IMR-90 (cell line): ENCODE results near the gene RNU6-1. TPM values are rescaled to one million over a fixed set of nuclear protein-coding genes. Genes with fewer than 3 reads are reported as not detected.

Experiments used
- ATAC-seq: fragments of 200-7000 bp; cut with Tn5 transposase; 2 replicates; pipeline ENCODE4 v1.9.1; 2020; ENCODE audit warnings: low read depth, mild to moderate bottlenecking, moderate library complexity
- BruUV-seq: library from RNA; stranded (reverse); fragments of 400-500 nt; replicated peaks from 2 replicates; lab custom pipeline; 2021; lab: Mats Ljungman, UMichigan
- CTCF ChIA-PET: fragments of 300-600 bp; formaldehyde crosslinking; extraction: SDS; loops from one replicate; lab custom pipeline; 2021; ENCODE audit warnings: antibody characterized with exemption; lab: Yijun Ruan, JAX
- POLR2A ChIA-PET: fragments of 300-600 bp; sonication (Branson Sonifier 250); formaldehyde crosslinking; loops from one replicate; lab custom pipeline; 2022; ENCODE audit warnings: antibody characterized with exemption; ENCODE audit not compliant: unreplicated experiment; lab: Charles Lee
- DNase-seq: peaks from one replicate; pipeline ENCODE4 v3.0.0; 2013
- H2AFZ ChIP-seq: replicated peaks from 2 replicates; pipeline ENCODE3; 2013; ENCODE audit warnings: low read length, mild to moderate bottlenecking; ENCODE audit not compliant: poor library complexity
- H2AK5ac ChIP-seq: 2 replicates; pipeline ENCODE4 v1.6.1; 2013; ENCODE audit warnings: low read depth, low read length, inconsistent platforms
- H2AK9ac ChIP-seq: replicated peaks from 2 replicates; pipeline ENCODE3; 2013; ENCODE audit warnings: mild to moderate bottlenecking, low read depth, low read length, moderate library complexity; ENCODE audit not compliant: poor library complexity
- H2BK120ac ChIP-seq: 2 replicates; pipeline ENCODE4 v1.6.1; 2013; ENCODE audit warnings: low read depth, low read length, inconsistent platforms
- H2BK15ac ChIP-seq: 3 replicates; pipeline ENCODE4 v1.6.1; 2013; ENCODE audit warnings: low read depth, low read length, inconsistent platforms
- H2BK20ac ChIP-seq: 2 replicates; pipeline ENCODE4 v1.6.1; 2013; ENCODE audit warnings: low read depth, mild to moderate bottlenecking, inconsistent platforms, low read length, moderate library complexity
- H2BK5ac ChIP-seq: 2 replicates; pipeline ENCODE4 v1.6.1; 2013; ENCODE audit warnings: mild to moderate bottlenecking, low read depth, low read length, inconsistent platforms; ENCODE audit not compliant: poor library complexity, severe bottlenecking
- H3K14ac ChIP-seq: replicated peaks from 2 replicates; pipeline ENCODE4 v1.6.1; 2013; ENCODE audit warnings: low read depth, low read length, inconsistent platforms
- H3K18ac ChIP-seq: 2 replicates; pipeline ENCODE4 v1.6.1; 2013; ENCODE audit warnings: low read depth, low read length, control low read depth
- H3K23ac ChIP-seq: 2 replicates; pipeline ENCODE4 v1.6.1; 2013; ENCODE audit warnings: low read depth, low read length, inconsistent platforms
- H3K27ac ChIP-seq: 2 replicates; pipeline ENCODE4 v1.5.1; 2013; ENCODE audit warnings: mild to moderate bottlenecking, control low read depth, low read length; ENCODE audit not compliant: insufficient read depth
- H3K27me3 ChIP-seq: 2 replicates; pipeline ENCODE4 v1.6.1; 2013; ENCODE audit warnings: low read length; ENCODE audit not compliant: control insufficient read depth, insufficient read depth
- H3K36me3 ChIP-seq: 2 replicates; pipeline ENCODE4 v1.6.1; 2013; ENCODE audit warnings: low read length, mixed read lengths; ENCODE audit not compliant: control insufficient read depth, insufficient read depth
- H3K4ac ChIP-seq: 2 replicates; pipeline ENCODE4 v1.6.1; 2013; ENCODE audit warnings: low read depth, low read length, inconsistent platforms
- H3K4me1 ChIP-seq: 2 replicates; pipeline ENCODE4 v1.6.1; 2013; ENCODE audit warnings: low read length, mixed read lengths; ENCODE audit not compliant: control insufficient read depth, insufficient read depth
- H3K4me2 ChIP-seq: 2 replicates; pipeline ENCODE4 v1.6.1; 2013; ENCODE audit warnings: low read depth, mild to moderate bottlenecking, control low read depth, low read length, moderate library complexity
- H3K4me3 ChIP-seq: 2 replicates; pipeline ENCODE4 v1.5.1; 2013; ENCODE audit warnings: low read depth, mild to moderate bottlenecking, control low read depth, low read length, moderate library complexity; ENCODE audit not compliant: insufficient read depth
- H3K56ac ChIP-seq: 2 replicates; pipeline ENCODE4 v1.6.1; 2013; ENCODE audit warnings: low read length, inconsistent platforms; ENCODE audit not compliant: insufficient read depth; ENCODE audit errors: extremely low read depth
- H3K79me1 ChIP-seq, 2 experiments: 2 replicates each; pipeline ENCODE4 v1.6.1; 2013; ENCODE audit warnings: low read length in 2 of 2, inconsistent platforms in 1 of 2, low read depth in 1 of 2
- H3K9ac ChIP-seq: 2 replicates; pipeline ENCODE4 v1.6.1; 2013; ENCODE audit warnings: low read depth, low read length, control low read depth
- H3K9me1 ChIP-seq: 2 replicates; pipeline ENCODE4 v1.6.1; 2013; ENCODE audit warnings: low read length, inconsistent platforms; ENCODE audit not compliant: insufficient read depth
- H3K9me3 ChIP-seq: 2 replicates; pipeline ENCODE4 v1.6.1; 2013; ENCODE audit warnings: low read length; ENCODE audit not compliant: control insufficient read depth, insufficient read depth
- H4K20me1 ChIP-seq: 2 replicates; pipeline ENCODE4 v1.6.1; 2013; ENCODE audit warnings: low read length, inconsistent platforms; ENCODE audit not compliant: insufficient read depth
- H4K5ac ChIP-seq: 2 replicates; pipeline ENCODE4 v1.6.1; 2013; ENCODE audit warnings: mild to moderate bottlenecking, low read depth, low read length, control low read depth
- H4K8ac ChIP-seq, 2 experiments: 2 replicates each; pipeline ENCODE4 v1.6.1; 2013; ENCODE audit warnings: low read depth in 2 of 2, low read length in 2 of 2, control low read depth in 1 of 2, inconsistent platforms in 1 of 2
- H4K91ac ChIP-seq: 2 replicates; pipeline ENCODE4 v1.6.1; 2013; ENCODE audit warnings: low read depth, low read length, inconsistent platforms; ENCODE audit not compliant: insufficient read depth
- CEBPB ChIP-seq: IDR thresholded peaks from 2 replicates; pipeline ENCODE4 v1.6.1; 2012; ENCODE audit warnings: low read depth, low read length, improper control_type of control experiment
- CHD1 ChIP-seq: IDR thresholded peaks from 2 replicates; pipeline ENCODE4 v1.6.1; 2012; ENCODE audit warnings: low read depth, low read length, improper control_type of control experiment
- CTCF ChIP-seq: conservative IDR thresholded peaks from 2 replicates; pipeline ENCODE4 v1.5.1; 2012; ENCODE audit warnings: mild to moderate bottlenecking, low read depth, low read length, improper control_type of control experiment
- ELK1 ChIP-seq: fragments of 150-350 bp; IDR thresholded peaks from 2 replicates; pipeline ENCODE4 v1.6.1; 2016; ENCODE audit warnings: low read depth, mild to moderate bottlenecking, low read length, moderate library complexity, borderline replicate concordance
- FOS ChIP-seq: fragments of 150-350 bp; IDR thresholded peaks from 2 replicates; pipeline ENCODE4 v1.6.1; 2016; ENCODE audit warnings: low read depth, low read length
- MAFK ChIP-seq: IDR thresholded peaks from 2 replicates; pipeline ENCODE4 v1.6.1; 2012; ENCODE audit warnings: low read depth, low read length, improper control_type of control experiment
- MAZ ChIP-seq: IDR thresholded peaks from 2 replicates; pipeline ENCODE4 v1.6.1; 2012; ENCODE audit warnings: low read depth, mild to moderate bottlenecking, low read length, improper control_type of control experiment, moderate library complexity, borderline replicate concordance
- MXI1 ChIP-seq: IDR thresholded peaks from 2 replicates; pipeline ENCODE4 v1.6.1; 2012; ENCODE audit warnings: low read depth, mild to moderate bottlenecking, low read length, moderate library complexity, borderline replicate concordance
- NFE2L2 ChIP-seq: fragments of 150-350 bp; IDR thresholded peaks from 2 replicates; pipeline ENCODE4 v1.6.1; 2016; ENCODE audit warnings: low read depth, mild to moderate bottlenecking, low read length
- POLR2A ChIP-seq: IDR thresholded peaks from 2 replicates; pipeline ENCODE4 v1.6.1; 2012; ENCODE audit warnings: mild to moderate bottlenecking, low read depth, low read length
- RAD21 ChIP-seq: IDR thresholded peaks from 2 replicates; pipeline ENCODE4 v1.6.1; 2012; ENCODE audit warnings: low read length, improper control_type of control experiment
- RCOR1 ChIP-seq: IDR thresholded peaks from 2 replicates; pipeline ENCODE4 v1.6.1; 2012; ENCODE audit warnings: mild to moderate bottlenecking, low read length, improper control_type of control experiment; ENCODE audit not compliant: insufficient replicate concordance
- RFX5 ChIP-seq: IDR thresholded peaks from 2 replicates; pipeline ENCODE4 v1.8.0; 2012; ENCODE audit warnings: low read depth, mild to moderate bottlenecking, low read length, moderate library complexity
- SMC3 ChIP-seq: fragments of 150-350 bp; IDR thresholded peaks from 2 replicates; pipeline ENCODE4 v1.6.1; 2016; ENCODE audit warnings: low read depth, mild to moderate bottlenecking, antibody characterized with exemption, low read length, moderate library complexity
- USF2 ChIP-seq: fragments of 150-350 bp; IDR thresholded peaks from 2 replicates; pipeline ENCODE4 v1.6.1; 2017; ENCODE audit warnings: mild to moderate bottlenecking, antibody characterized with exemption, low read length, low read depth
- WGBS, 2 experiments: methylation state at CpG; one replicate each; pipeline versions ENCODE4 v1.1.5 to v1.1.7; 2013; ENCODE audit warnings: missing lambda C conversion rate in 2 of 2; ENCODE audit not compliant: insufficient read length in 1 of 2; ENCODE audit errors: extremely low coverage in 2 of 2; 5-methylcytosine and 5-hydroxymethylcytosine counted together
- dilution Hi-C: fragments of 300-500 bp; cut with HindIII; formaldehyde crosslinking; loops from one replicate; pipeline ENCODE4 v1.14.3; 2018; ENCODE audit warnings: low sequenced_read_pairs; ENCODE audit not compliant: unreplicated experiment
- in situ Hi-C: fragments of 300-500 bp; cut with MboI; formaldehyde crosslinking; loops from 3 replicates; pipeline ENCODE4 v1.14.3; 2019; ENCODE audit warnings: low sequenced_read_pairs, inconsistent platforms, mixed read lengths
- intact Hi-C: fragments of 100-400 bp; cut with micrococcal nuclease; formaldehyde crosslinking; loops from 2 replicates; pipeline ENCODE4 v1.10.0; 2022
- polyA plus RNA-seq, 3 experiments: library from polyadenylated mRNA; depleted of rRNA; stranded (reverse); fragments of >200 nt; gene quantifications; 2 replicates each; pipeline ENCODE4 v1.2.3, GENCODE V29; 2012; ENCODE audit warnings: low replicate concordance in 1 of 3
- total RNA-seq: library from RNA; depleted of rRNA; stranded (reverse); fragments of >200 nt; gene quantifications from 2 replicates; pipeline ENCODE4 v1.2.3, GENCODE V29; 2012

The RNU6-1 gene
- total and polyA plus RNA-seq, 2 of the 4 experiments (the other 2 are of a cell fraction), result not detected

GRCh38 chr15:67855842-67856241 lies 16.0 kb upstream of the RNU6-1 start:
- ChIA-PET CTCF (interaction anchor here (0.6 kb wide), 1 partner anchor 188 kb away, joined by 3 read pairs; no protein-coding TSS in a partner anchor), POLR2A (no interaction called here)
- Histone ChIP-seq H4K91ac (no peak overlapping the region), H3K27ac (no peak overlapping the region), H3K27me3 (peaks cover 2% of the 10 kb centered on the region), H3K4ac (no peak overlapping the region), H2BK20ac (no peak overlapping the region), H3K23ac (no peak overlapping the region), H3K4me2 (no peak overlapping the region), H3K9ac (no peak overlapping the region), H3K56ac (no peak overlapping the region), H4K8ac (no peak overlapping the region), H3K4me3 (no peak overlapping the region), H2AK5ac (no peak overlapping the region), H3K4me1 (no peaks in the 10 kb centered on the region), H2BK5ac (no peak overlapping the region), H4K5ac (no peak overlapping the region), H3K79me1 (no peaks in the 10 kb centered on the region), H3K14ac (no peak overlapping the region), H2AFZ (no peak overlapping the region), H2BK120ac (no peak overlapping the region), H2AK9ac (no peak overlapping the region), H3K18ac (no peak overlapping the region), H2BK15ac (no peak overlapping the region), H3K9me3 (no peaks in the 10 kb centered on the region), H4K20me1 (no peaks in the 10 kb centered on the region), H3K36me3 (no peaks in the 10 kb centered on the region), H3K9me1 (no peaks in the 10 kb centered on the region)
- no peak for ATAC-seq
- no peak for TF ChIP-seq POLR2A
- TF ChIP-seq MAFK, result no peak
- TF ChIP-seq MAZ, result no peak
- TF ChIP-seq CHD1, result no peak
- TF ChIP-seq CEBPB, result no peak
- no peak for TF ChIP-seq RCOR1
- TF ChIP-seq FOS, result no peak
- TF ChIP-seq ELK1, result no peak
- no peak for TF ChIP-seq MXI1
- TF ChIP-seq USF2, result no peak
- TF ChIP-seq RAD21, result no peak
- TF ChIP-seq SMC3, result no peak
- TF ChIP-seq NFE2L2, result no peak
- no peak for TF ChIP-seq CTCF
- no peak for TF ChIP-seq RFX5
- no TSS peak for BruUV-seq
- in situ Hi-C loops, result no loop called here
- dilution Hi-C loops, result no loop called here
- DNase-seq, result no peak
- intact Hi-C loops, result no loop called here
- WGBS, 2 experiments, result no CpG with 5 or more reads among the region's 3 CpGs
